Right lobe of liver (tissue), 6 donors: ENCODE measurements around the gene ZSCAN2. TPM values are rescaled to one million over a fixed set of nuclear protein-coding genes. Genes with fewer than 3 reads are reported as not detected.
A peak's percentile ranks its signal among the peaks of the same experiment; 100 is the strongest.

Experiments
- ATAC-seq, 4 donors: fragments of 200-7000 bp; cut with Tn5 transposase; one replicate each; pipeline ENCODE4 v1.9.1; 2020; ENCODE audit warnings: mild to moderate bottlenecking in 4 of 4, moderate library complexity in 4 of 4
- DNase-seq, 3 donors: peaks; one replicate each; pipeline ENCODE4 v3.0.0-alpha.2; 2020
- H3K27ac ChIP-seq, 3 donors: fragments of 200-600 bp; one replicate each; pipeline ENCODE4 v1.8.0; 2022
- H3K27me3 ChIP-seq, 2 donors: fragments of 200-600 bp; one replicate each; pipeline ENCODE4 v1.8.0; 2022
- H3K36me3 ChIP-seq, 4 donors: fragments of 200-600 bp; sonication (generic) in 1 of 4; one replicate each; pipeline versions ENCODE4 v1.5.1 to v1.8.0; 2017 to 2022; ENCODE audit warnings: control low read depth in 1 of 4
- H3K4me1 ChIP-seq, 4 donors: fragments of 200-600 bp; sonication (generic) in 1 of 4; one replicate each; pipeline versions ENCODE4 v1.5.1 to v1.8.0; 2017 to 2022; ENCODE audit warnings: control low read depth in 1 of 4
- H3K4me3 ChIP-seq, 3 donors: fragments of 200-600 bp; one replicate each; pipeline ENCODE4 v1.8.0; 2022
- H3K9me3 ChIP-seq, 4 donors: fragments of 200-600 bp; sonication (generic) in 1 of 4; one replicate each; pipeline versions ENCODE4 v1.5.1 to v1.8.0; 2017 to 2022; ENCODE audit warnings: control low read depth in 1 of 4
- CTCF ChIP-seq, 4 donors: fragments of 200-600 bp in 3 of 4; fragments of 450-650 bp in 1 of 4; IDR thresholded peaks; one replicate each; pipeline versions ENCODE4 v1.5.1 to v1.8.0; 2016 to 2022; ENCODE audit warnings: antibody characterized with exemption in 4 of 4, mild to moderate bottlenecking in 2 of 4
- POLR2A ChIP-seq: fragments of 450-650 bp; IDR thresholded peaks from one replicate; pipeline ENCODE4 v1.6.1; 2017; ENCODE audit warnings: antibody characterized with exemption, mild to moderate bottlenecking
- WGBS: methylation state at CpG from one replicate; pipeline ENCODE4 v1.1.6; 2018; ENCODE audit warnings: low coverage, low lambda C conversion rate; ENCODE audit not compliant: insufficient coverage; ENCODE audit errors: missing lambda C conversion rate; 5-methylcytosine and 5-hydroxymethylcytosine counted together
- intact Hi-C, 2 donors: fragments of 100-400 bp; cut with DNase I; formaldehyde crosslinking; loops; one replicate each; pipeline versions ENCODE4 v1.11.2 to v1.14.1; 2022
- total RNA-seq, 6 experiments: library from RNA; depleted of rRNA in 2 of 6; stranded (reverse); fragments of >200 nt in 2 of 6; fragmentation: NEBNext Ultra II Directional in 3 of 6; extraction: Animal tissue kit (Norgen Biotek cat#: 25700) in 3 of 6; gene quantifications; one replicate each; pipeline versions ENCODE4 v1.1.0 to v1.2.4, GENCODE V29; 2016 to 2023
- donor health status: DM: no; HTN: yes; CAD: no.
- donor health status: DM: no; HTN: no; CAD: no.
- donor health status: DM: no; HTN: no; CAD: no.
- donor health status: DM: no; HTN: yes; CAD: no.
- donor health status: DM: no; HTN: yes; CAD: no.

ZSCAN2 gene
- total RNA-seq, 6 experiments from 2014 or later: 4.5 to 8.7 (median 6.8) TPM

GRCh38 chr15:84586696-84587095 lies 14.1 kb upstream of the ZSCAN2 start:
- H3K36me3 ChIP-seq: no peaks in the 10 kb centered on the region
- WGBS: 59% methylated on average over 6 of the region's 6 CpGs
- no peaks in the 10 kb centered on the region for H3K9me3 ChIP-seq
- DNase-seq: no peak
- H3K27ac ChIP-seq: no peak overlapping the region
- no peaks in the 10 kb centered on the region for H3K27me3 ChIP-seq
- intact Hi-C loops: no loop called here
- TF ChIP-seq CTCF (IDR thresholded peaks at IDR 0.05) (no peak), POLR2A (no peak)
- no peak for ATAC-seq
- H3K4me1 ChIP-seq: peaks cover 0 to 4% (median 1%) of the 10 kb centered on the region in 4 donors
- no peak overlapping the region for H3K4me3 ChIP-seq

GRCh38 chr15:84588053-84588874 lies 12.5 kb upstream of the ZSCAN2 start:
- 27% methylated on average over 18 of the region's 26 CpGs for WGBS
- Histone ChIP-seq H3K4me1 (peaks cover 0 to 4% (median 1%) of the 10 kb centered on the region in 4 donors), H3K27ac (no peak overlapping the region), H3K9me3 (no peaks in the 10 kb centered on the region), H3K27me3 (no peaks in the 10 kb centered on the region), H3K4me3 (peak overlapping the region; percentile 20 to 40 (median 28)), H3K36me3 (no peaks in the 10 kb centered on the region)
- intact Hi-C loops: no loop called here
- TF ChIP-seq CTCF (IDR thresholded peaks at IDR 0.05): peak; percentile 64 to 92 (median 86)
- no peak for TF ChIP-seq POLR2A
- ATAC-seq (peak; percentile 100), DNase-seq (peak; percentile 90 to 93 (median 91))

- intact Hi-C loops: loop anchor here in 1 of 2 donors (10.0 kb wide), 2 partner anchors 54 to 344 kb away; no protein-coding TSS in a partner anchor
- H3K4me3 ChIP-seq: no peak overlapping the region
- ATAC-seq (no peak), DNase-seq (no peak)
- no peaks in the 10 kb centered on the region for H3K27me3 ChIP-seq
- H3K4me1 ChIP-seq: peaks cover 0 to 8% (median 2%) of the 10 kb centered on the region in 4 donors
- H3K9me3 ChIP-seq: no peaks in the 10 kb centered on the region
- TF ChIP-seq CTCF (IDR thresholded peaks at IDR 0.05) (no peak), POLR2A (no peak)
- H3K36me3 ChIP-seq: no peaks in the 10 kb centered on the region
- 80% methylated on average over 2 of the region's 2 CpGs for WGBS
- H3K27ac ChIP-seq: no peak overlapping the region
Observed at GRCh38 chr15:84590406-84590805, 10.4 kb upstream of the ZSCAN2 start.

GRCh38 chr15:84591815-84592214 lies 9.0 kb upstream of the ZSCAN2 start:
- ATAC-seq (no peak), DNase-seq (no peak)
- Histone ChIP-seq H3K27ac (no peak overlapping the region), H3K4me3 (no peak overlapping the region), H3K27me3 (no peaks in the 10 kb centered on the region), H3K36me3 (no peaks in the 10 kb centered on the region), H3K4me1 (peaks cover 0 to 8% (median 2%) of the 10 kb centered on the region in 4 donors), H3K9me3 (no peaks in the 10 kb centered on the region)
- intact Hi-C loops: loop anchor here in 1 of 2 donors (10.0 kb wide), 2 partner anchors 53 to 343 kb away; no protein-coding TSS in a partner anchor
- WGBS: 92% methylated on average over 1 of the region's 1 CpG
- TF ChIP-seq POLR2A (no peak), CTCF (IDR thresholded peaks at IDR 0.05) (no peak)
